NCI-H2171 treated with DMSO at 0.1 percent for 48 hours (cell line): ENCODE results near the gene PCDHGB1.
"Not testable (repeated sequence)": the region's sequence is repeated elsewhere in the genome, so short reads cannot be mapped to it uniquely, and the experiment has no call there.

ENCODE experiments used
- DNase-seq: peaks from one replicate; lab custom pipeline; 2025; lab: John Stamatoyannopoulos, UW

Gene PCDHGB1

DNA sequence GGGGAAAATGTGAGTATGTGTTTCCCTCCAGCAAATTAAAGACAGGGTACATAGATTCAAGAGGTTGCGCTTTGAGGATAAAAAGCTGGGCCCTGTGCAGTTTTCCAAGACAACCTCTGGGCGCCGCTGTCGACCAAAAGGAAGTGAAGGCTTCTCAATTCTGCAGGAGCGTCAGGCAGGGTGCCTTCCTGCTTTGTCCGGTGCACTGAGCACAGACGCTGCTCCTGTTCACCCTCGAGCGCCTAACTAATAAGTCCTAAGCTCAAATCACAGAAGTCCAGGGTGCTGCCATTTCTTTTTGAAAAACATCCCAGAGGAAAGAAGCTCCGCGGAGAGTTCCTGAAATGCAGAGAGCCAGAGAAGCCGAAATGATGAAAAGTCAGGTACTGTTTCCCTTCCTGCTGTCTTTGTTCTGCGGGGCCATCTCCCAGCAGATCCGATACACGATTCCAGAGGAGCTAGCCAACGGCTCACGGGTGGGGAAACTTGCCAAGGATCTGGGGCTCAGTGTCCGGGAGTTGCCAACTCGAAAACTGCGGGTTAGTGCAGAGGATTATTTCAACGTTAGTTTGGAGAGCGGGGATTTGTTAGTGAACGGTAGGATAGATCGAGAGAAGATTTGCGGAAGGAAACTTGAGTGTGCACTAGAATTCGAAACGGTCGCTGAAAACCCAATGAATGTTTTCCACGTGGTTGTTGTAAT, at the start of gene PCDHGB1:
Gene PCDHGB1, plus strand, starts transcription at position 183 of the 703 bp plus-strand sequence. Its CDS starts 162 bp downstream, at position 345.
- peak; percentile 23 for DNase-seq

DNA sequence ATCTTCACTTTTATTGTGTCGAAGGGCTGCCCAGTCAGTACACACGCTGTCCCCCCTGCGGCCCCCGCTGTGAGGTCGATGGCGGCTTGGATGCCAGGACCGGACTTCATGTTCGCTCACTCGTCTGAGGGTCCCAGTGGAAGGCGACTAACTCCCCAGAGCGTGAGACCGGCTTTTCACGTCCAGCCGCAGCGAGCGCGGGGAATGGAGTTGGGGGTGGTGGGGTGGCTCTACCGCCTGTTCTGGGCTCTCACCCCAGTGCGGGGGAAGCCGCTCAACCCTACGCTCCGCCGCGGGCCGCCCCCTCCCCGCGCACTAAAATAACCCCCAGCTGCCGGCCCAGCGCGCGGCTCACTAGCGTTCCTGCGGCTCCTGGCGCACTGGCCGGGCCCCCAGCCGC, 46.1 kb upstream of the PCDHGB1 start, which contains the start of gene SLC25A2:
Gene SLC25A2, minus strand, starts transcription at position 294 of the 400 bp plus-strand sequence. Its CDS starts 184 bp downstream, at position 110.
- no peak for DNase-seq

DNA sequence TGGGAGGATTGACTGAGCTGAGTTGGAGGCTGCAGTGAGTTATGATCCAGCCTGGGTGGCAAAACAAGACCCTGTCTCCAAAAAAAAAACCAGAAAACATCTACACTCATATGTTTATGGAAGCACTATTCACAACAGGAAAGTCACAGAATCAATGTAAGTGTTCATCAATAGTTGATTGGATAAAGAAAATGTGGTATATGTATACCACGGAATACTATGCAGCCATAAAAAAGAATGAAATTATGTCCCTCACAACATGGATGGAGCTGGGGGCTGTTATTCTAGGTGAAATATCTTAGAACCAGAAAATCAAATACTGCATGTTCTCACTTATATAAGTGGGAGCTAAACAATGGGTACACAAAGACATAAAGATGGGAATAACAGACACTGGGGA, 43.3 kb upstream of the PCDHGB1 start:
- DNase-seq: no peak

DNA sequence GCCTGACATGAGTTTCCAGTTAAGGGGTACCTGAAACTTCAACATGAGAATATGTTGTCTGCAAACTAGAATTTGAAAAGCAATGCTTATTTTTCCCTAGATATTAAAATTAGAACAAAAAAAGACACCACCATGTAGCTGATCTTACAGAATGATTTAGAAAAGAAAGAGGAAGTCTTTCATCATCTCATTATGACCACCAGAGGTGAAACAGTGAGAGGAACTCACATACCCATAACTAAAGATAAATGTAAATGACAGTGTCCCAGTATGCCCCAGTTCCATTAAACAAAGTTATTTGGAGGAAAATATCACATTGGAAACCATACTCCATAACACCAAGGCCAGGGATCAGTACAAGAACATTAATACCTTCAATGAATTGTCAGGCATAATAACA, 36.2 kb upstream of the PCDHGB1 start:
- DNase-seq: no peak

DNA sequence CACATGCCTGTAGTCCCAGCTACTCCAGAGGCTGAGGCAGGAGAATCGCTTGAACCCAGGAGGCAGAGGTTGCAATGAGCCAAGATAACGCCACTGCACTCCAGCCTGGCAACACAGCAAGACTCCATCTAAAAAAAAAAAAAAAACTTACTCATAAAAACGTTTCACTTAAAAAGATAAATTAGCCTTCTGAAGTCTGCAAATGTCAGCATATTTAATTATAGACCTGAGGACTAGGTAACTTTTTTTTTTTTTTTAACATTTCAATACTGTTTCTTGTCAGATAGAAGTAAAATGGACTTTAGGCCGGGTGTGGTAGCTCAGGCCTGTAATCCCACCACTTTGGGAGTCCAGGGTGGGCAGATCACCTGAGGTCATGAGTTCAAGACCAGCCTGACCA, 32.9 kb upstream of the PCDHGB1 start:
- DNase-seq: not testable (repeated sequence)

DNA sequence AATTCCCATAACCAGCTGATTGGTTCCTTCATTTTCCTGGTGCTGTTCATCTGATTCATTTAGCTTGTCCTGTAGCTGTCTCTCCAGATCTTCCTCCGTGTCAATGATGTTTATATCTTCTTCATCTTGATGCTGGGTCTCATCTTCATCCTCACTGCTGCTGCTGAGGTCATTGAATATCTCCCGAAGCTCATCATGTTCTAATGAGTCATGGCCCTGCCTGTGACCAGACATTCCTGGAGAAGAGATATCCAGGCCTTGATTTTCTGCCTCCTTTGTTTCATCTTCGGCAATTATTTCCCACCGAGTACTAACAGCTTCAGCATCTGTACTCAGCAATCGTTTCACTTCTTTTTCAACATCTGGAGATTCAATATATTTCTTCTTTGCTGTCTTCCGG, 30.7 kb upstream of the PCDHGB1 start:
- DNase-seq: no peak

DNA sequence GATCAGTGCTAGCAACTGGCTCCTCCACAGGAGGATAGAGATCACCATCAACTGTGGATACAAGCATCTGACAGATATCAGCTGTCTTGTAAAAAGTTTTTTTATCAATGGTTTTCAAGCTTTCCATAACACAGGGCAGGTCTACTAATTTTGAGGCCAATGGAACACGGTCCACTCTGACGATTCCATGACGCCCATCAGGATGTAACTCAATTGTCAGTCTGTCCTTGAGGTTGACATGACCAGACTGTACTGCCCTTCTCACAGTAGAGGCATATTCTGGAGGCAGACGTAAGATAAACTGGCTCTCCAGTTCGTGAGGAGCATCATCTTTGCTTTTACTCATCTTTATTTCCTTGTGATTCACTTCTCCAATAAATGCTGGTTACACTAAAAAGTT, 30.2 kb upstream of the PCDHGB1 start:
- DNase-seq: no peak

DNA sequence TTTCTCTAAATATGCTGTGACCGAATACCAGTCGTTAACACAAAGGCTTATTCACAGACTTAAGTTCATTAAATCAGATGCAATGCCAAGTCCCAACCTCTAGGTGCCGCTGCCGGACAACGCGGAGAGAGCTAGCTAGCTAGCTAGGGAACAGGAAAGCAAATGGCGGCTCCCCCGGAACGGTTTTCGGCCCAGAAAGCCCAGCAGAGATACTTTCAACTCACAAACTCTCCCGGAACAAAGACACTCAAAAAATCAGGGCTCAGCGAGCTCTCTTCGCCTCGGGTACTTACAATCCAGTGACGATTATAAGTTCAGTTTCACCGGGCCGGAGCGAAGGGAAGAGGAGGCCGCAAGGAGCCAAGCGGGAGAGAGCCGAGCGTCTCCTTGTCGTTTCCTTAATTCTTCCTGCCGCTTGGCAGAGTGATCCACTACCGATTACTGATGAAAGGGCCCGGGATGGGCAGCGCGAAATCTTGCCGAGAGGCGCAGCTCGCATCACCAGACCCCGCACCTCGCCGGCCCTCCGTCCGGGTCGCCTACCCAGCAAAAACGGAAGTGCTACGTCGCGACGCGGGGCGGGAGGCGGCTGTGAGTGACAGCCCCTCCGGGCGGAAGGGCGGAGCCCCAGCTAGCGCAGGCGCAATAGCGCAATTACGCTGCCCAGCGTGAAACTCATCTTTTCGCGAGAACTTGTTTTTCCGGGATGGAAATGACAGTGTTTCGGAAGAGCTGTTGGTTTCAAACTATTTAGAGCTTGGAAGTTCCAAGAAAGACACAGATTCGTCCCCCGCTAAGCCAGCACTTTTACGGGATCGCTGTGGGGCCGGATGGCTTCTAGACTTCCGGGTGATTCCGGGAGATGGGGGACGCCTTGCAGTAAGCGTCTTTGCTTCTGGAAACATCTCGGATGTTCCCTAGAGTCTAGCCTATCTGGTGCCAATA, 29.4 kb upstream of the PCDHGB1 start, which contains the start of gene TAF7:
Gene TAF7, minus strand, starts transcription at position 560 of the 945 bp plus-strand sequence. CDS start 740 bp downstream, outside the sequence.
- DNase-seq: peak; percentile 77

DNA sequence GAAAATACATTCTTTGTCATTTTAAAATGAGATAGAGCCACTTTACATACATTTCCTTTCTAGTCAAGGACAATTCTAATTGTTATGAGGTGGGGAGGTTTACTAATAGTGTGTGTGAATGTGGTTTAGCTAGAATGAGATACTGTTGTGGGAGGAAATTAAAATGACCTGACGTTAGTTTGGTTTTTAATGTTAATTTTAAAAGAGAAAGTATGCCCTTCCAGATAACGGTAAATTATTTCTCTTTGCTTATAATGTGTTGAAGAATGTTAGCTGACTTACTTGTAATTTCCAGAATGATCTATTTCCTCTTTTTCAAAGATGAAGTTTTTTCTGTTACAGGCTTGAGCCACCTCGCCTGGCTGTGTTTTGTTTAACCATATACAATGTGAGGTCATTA, 27.6 kb upstream of the PCDHGB1 start:
- DNase-seq: no peak

DNA sequence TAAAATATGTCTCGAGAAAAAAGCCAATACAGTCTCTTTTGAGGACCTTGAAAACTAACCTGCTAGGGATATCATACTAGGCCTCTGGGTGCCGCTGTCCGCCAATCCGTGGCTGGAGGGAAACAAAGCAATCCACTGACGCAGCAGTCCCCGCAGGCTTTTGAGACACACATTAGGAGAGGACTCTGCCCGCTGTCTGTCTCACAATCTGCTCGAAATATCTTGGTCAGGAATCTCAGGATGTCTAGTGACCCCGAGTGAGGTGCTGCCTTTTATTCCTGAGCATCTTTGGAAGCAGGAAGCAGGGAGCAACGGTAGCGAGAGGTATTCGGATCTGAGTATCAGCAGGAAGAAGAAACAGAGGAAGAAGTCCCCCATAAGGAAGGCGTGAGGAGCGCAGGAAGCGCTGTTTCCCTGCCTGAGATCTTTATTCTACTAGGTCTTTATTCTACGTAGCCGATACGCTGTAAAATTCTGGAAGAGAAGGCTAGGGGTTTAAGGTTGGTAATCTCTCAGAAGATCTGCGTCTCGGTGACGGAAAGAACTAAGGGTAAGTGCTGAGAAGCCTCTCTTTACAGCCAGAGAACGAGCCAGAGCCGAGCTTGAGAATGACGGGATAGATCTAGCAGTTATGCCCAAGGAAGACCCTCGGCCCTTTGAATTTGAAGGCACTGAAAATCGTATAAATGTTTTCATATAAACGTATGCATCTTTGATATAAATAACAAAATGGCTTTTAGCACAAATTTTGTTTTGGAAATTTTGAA, 23.6 kb upstream of the PCDHGB1 start:
- no peak for DNase-seq

DNA sequence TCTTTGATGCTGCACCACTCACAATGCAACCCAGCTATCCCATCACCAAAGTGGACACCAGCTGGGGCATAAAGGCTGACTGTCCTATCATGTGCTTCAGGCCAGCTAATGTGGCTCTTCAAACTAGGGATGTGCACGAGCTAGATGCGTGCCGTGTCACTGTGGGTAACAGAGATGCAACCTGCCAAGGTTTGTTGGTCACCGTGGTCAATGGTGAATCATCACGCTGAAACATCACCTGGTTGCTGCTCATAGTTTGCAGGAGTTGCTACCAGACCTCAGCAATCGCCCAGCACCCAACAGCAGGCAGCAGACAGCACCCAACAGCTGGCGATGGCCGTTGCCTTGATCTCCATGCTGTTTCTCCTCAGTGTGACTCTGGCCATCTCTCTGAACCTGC, 21.7 kb upstream of the PCDHGB1 start:
- no peak for DNase-seq

DNA sequence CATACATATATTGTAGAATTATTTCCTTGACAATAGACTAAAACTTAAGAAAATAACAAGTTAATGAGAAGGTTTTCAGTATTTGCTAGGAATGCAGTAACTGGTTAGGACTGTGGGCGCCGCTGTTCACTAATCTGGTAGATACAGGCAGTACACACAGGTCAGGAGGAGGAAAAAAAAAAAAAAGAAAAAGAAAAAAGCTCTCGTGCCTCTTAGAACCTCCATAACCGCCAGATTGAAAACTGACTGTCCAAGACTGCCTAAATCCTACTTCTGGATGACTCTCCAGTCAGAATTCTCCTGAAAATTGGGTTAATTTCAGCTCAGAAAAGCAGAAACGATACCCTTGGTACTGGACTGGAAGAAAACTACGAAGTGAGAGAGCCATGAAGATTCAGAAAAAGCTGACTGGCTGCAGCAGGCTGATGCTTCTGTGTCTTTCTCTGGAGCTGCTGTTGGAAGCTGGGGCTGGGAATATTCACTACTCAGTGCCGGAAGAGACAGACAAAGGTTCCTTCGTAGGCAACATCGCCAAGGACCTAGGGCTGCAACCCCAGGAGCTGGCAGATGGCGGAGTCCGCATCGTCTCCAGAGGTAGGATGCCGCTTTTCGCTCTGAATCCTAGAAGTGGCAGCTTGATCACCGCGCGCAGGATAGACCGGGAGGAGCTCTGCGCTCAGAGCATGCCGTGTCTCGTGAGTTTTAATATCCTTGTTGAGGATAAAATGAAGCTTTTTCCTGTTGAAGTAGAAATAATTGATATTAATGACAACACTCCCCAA, 19.4 kb upstream of the PCDHGB1 start, which contains the start of gene PCDHGA1:
Gene PCDHGA1, plus strand, starts transcription at position 216 of the 782 bp plus-strand sequence.
- DNase-seq: peak; percentile 2

DNA sequence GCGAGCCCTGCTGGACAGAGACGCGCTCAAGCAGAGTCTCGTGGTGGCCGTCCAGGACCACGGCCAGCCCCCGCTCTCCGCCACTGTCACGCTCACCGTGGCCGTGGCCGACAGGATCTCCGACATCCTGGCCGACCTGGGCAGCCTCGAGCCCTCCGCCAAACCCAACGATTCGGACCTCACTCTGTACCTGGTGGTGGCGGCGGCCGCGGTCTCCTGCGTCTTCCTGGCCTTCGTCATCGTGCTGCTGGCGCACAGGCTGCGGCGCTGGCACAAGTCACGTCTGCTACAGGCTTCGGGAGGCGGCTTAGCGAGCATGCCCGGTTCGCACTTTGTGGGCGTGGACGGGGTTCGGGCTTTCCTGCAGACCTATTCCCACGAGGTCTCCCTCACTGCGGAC, 17.3 kb upstream of the PCDHGB1 start:
- not testable (repeated sequence) for DNase-seq

DNA sequence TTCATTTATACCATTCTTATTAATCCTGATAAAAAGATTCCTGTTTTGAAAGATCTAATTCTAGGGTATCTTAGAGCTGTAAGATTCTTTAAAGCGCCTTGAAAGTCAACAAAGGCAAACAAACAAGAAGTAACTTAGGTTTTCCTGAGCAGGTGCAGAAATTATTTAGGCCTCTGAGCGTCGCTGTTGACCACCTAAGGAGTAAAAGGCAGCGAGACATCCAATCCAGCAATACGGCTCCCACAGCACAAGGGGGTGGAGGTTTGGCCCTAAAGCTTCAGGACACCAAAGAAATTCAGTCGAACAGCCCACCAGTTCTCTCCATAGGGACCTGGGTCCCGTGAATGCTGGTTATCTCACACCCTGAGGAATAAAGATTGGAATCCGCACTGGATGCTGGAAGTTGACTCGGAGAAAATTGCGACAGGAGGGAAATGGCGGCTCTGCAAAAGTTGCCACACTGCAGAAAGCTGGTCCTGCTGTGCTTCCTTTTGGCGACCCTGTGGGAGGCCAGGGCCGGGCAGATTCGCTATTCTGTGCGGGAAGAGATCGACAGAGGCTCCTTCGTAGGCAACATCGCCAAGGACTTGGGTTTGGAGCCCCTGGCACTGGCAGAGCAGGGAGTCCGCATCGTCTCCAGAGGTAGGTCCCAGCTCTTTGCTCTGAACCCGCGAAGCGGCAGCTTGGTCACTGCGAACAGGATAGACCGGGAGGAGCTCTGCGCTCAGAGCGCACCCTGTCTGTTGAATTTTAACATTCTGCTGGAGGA, 11.2 kb upstream of the PCDHGB1 start, which contains the start of gene PCDHGA2:
Gene PCDHGA2, plus strand, starts transcription at position 223 of the 769 bp plus-strand sequence.
- peak; percentile 18 for DNase-seq

DNA sequence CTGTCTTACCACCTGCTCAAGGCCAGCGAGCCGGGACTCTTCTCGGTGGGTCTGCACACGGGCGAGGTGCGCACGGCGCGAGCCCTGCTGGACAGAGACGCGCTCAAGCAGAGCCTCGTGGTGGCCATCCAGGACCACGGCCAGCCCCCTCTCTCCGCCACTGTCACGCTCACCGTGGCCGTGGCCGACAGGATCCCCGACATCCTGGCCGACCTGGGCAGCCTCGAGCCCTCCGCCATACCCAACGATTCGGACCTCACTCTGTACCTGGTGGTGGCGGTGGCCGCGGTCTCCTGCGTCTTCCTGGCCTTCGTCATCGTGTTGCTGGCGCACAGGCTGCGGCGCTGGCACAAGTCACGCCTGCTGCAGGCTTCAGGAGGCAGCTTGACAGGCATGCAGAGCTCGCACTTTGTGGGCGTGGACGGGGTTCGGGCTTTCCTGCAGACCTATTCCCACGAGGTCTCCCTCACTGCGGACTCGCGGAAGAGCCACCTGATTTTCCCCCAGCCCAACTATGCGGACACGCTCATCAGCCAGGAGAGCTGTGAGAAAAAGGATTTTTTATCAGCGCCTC, 9.0 kb upstream of the PCDHGB1 start:
- not testable (repeated sequence) for DNase-seq

DNA sequence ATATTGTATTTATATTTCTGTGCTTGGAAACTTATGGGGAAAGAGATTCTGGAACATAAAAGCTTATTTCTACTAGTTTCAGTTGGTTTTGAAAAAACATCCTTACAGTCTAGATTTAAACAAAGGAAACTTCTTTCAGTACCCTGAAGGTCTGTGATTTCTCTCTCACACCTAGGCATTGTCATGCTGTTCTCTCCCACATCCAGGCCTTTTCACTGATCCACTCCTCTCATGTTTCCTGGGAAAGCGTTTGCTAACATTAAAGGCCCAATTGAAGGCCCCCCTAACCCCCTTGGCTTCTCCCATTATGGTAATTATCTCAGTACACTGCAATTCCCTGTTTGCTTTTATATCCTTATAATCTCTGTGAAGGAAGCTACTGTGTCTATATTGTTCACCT, 7.1 kb upstream of the PCDHGB1 start:
- no peak for DNase-seq

DNA sequence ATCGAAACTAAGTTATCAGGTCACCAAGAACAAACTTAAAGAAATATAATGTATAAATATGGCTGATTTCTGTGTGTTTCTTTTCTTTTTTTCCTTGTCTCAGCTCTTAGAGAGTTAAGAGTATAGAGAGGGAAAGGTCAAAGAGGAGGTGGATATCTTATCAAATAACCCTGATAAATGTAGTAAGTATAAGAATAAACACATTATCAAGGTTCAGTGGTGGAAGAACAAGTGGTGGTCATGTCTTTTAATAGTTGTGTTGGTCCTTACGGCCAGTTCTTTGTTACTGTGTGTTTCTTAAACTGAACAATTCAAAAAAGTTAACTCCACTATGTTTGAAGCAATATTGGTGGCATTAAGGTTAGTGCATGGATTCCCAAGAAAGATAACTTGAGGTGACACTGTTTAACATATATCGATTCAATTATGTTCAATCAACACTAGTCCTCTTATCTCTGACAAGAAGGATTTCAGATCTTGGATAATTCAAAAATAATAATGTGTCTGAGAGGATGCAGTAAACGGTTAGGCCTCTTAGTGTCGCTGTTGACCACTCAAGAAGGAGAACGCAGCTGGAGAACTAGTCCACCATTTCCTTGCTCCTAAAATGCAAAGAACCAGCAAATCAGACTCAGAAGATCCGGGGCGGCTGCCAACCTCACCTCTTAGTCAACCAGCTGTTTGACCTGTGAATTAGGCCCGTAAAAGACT, 6.5 kb upstream of the PCDHGB1 start, which contains the start of gene PCDHGA3:
Gene PCDHGA3, plus strand, starts transcription at position 588 of the 711 bp plus-strand sequence. CDS start 205 bp downstream, outside the sequence.
- peak; percentile 0 for DNase-seq

DNA sequence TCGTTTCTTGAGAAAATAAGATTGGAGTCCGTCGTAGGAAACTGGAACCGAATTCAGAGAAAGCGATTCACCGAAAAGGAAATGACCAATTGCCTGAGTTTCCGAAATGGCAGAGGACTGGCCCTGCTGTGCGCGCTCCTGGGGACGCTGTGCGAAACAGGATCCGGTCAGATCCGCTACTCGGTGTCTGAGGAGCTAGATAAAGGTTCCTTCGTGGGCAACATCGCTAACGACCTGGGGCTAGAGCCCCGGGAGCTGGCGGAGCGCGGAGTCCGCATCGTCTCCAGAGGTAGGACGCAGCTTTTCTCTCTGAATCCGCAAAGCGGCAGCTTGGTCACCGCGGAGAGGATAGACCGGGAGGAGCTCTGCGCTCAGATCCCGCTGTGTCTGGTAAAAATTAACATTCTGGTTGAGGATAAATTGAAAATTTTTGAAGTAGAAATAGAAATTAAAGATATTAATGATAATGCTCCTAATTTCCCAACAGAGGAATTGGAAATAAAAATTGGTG, 5.9 kb upstream of the PCDHGB1 start:
- DNase-seq: no peak

DNA sequence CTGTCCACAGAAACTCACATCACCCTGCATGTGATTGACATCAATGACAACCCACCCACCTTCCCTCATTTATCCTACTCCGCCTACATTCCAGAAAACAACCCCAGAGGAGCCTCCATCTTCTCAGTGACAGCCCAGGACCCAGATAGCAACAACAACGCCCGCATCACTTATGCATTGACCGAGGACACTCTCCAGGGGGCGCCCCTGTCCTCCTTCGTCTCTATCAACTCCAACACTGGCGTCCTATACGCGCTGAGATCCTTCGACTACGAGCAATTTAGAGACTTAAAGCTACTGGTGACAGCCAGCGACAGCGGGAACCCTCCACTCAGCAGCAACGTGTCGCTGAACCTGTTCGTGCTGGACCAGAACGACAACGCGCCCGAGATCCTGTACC, 4.6 kb upstream of the PCDHGB1 start:
- no peak for DNase-seq
